Measurements from ENCODE around the gene SLC22A2.

SLC22A2 gene

GRCh38 chr6:160188773-160189172, 69.8 kb downstream of the SLC22A2 start:
- TF ChIP-seq, protein P1, sequence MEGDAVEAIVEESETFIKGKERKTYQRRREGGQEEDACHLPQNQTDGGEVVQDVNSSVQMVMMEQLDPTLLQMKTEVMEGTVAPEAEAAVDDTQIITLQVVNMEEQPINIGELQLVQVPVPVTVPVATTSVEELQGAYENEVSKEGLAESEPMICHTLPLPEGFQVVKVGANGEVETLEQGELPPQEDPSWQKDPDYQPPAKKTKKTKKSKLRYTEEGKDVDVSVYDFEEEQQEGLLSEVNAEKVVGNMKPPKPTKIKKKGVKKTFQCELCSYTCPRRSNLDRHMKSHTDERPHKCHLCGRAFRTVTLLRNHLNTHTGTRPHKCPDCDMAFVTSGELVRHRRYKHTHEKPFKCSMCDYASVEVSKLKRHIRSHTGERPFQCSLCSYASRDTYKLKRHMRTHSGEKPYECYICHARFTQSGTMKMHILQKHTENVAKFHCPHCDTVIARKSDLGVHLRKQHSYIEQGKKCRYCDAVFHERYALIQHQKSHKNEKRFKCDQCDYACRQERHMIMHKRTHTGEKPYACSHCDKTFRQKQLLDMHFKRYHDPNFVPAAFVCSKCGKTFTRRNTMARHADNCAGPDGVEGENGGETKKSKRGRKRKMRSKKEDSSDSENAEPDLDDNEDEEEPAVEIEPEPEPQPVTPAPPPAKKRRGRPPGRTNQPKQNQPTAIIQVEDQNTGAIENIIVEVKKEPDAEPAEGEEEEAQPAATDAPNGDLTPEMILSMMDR (IDR thresholded peaks at IDR 0.05; ENCODE audit: insufficient read depth, missing control alignments) = no peak
- FAIRE-seq = no peak

GRCh38 chr6:160180706-160181105, 77.9 kb downstream of the SLC22A2 start:
- FAIRE-seq = no peak
- DNase-seq (ENCODE audit: insufficient read length, low spot score) = no peak
- TF ChIP-seq, protein P1 (IDR thresholded peaks at IDR 0.05; ENCODE audit: insufficient read depth, missing control alignments) = no peak

More at GRCh38 chr6:160188773-160189172, 69.8 kb downstream of the SLC22A2 start:
- DNase-seq (ENCODE audit: insufficient read length, low spot score) = no peak

GRCh38 chr6:160178271-160178670, 80.3 kb downstream of the SLC22A2 start:
- TF ChIP-seq, protein P1 (IDR thresholded peaks at IDR 0.05; ENCODE audit: insufficient read depth, missing control alignments) = no peak
- DNase-seq (ENCODE audit: insufficient read length, low spot score) (no peak), FAIRE-seq (no peak)

DNA sequence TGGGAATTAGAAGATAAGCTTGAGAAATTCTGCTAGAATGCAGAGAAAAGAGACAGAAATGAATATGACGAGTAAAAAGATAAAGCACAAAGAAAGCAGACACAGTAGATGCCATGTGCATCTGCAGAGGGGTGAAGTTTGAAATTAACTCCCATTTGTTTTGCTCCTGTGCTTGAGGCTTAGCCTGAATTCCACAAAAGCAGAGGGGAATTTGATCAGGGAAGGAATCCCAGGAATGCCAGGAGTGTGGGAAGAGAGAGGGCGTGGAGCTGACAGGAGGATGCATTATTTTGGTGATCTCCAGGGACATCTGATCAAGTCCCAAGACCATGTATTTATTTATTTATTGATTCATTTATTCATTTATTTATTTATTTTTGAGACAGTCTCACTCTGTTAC, 81.4 kb downstream of the SLC22A2 start:
- TF ChIP-seq, protein P1 (IDR thresholded peaks at IDR 0.05; ENCODE audit: insufficient read depth, missing control alignments) = no peak
- DNase-seq (ENCODE audit: insufficient read length, low spot score) (no peak), FAIRE-seq (no peak)

- FAIRE-seq = no peak
- DNase-seq (ENCODE audit: insufficient read length, low spot score) = no peak
- TF ChIP-seq, protein P1 (IDR thresholded peaks at IDR 0.05; ENCODE audit: insufficient read depth, missing control alignments) = no peak
Measured at GRCh38 chr6:160174681-160175080, 83.9 kb downstream of the SLC22A2 start.

DNA sequence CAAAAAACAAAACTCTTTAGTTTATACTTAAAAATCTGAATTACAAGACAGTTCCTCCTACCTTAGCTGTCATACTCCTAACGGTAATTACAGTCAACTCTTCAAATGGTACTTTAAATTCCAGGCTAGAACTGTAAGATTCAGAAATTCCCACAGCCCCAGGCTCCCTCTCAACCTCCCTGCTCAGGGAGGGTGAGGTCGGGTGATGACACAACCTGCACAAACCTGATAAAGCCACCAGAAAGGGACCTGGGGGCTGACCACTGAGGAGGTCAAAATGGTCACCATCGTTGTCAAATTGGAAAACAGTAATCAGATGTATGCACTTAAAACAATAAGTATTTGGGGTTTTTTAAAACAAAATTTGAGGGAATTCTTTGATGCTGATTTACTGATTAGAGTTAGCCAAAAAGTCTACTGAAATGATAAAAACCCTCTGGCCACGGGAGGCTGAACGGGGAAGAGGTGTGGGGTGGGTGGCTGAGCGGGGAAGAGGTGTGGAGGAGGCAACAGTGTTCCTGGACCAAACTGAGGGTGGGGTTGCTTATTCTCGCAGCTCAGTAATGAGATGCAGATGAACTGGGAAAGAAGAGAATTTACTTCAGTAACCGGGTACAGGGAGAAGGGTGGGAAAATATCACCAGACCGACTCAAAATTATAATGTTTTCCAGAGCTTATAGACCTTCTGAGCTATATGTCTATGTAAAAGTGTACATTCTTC, 84.7 kb downstream of the SLC22A2 start:
- TF ChIP-seq, protein P1 (IDR thresholded peaks at IDR 0.05; ENCODE audit: insufficient read depth, missing control alignments) = no peak
- DNase-seq (ENCODE audit: insufficient read length, low spot score) (no peak), FAIRE-seq (no peak)

- FAIRE-seq (no peak), DNase-seq (ENCODE audit: insufficient read length, low spot score) (no peak)
- TF ChIP-seq, protein P1 (IDR thresholded peaks at IDR 0.05; ENCODE audit: insufficient read depth, missing control alignments) = no peak
Measured at GRCh38 chr6:160172704-160173103, 85.9 kb downstream of the SLC22A2 start.
